Subcutaneous adipose tissue (tissue), 4 donors: ENCODE data around the gene AGBL1. TPM values are rescaled to one million over a fixed set of nuclear protein-coding genes. Genes with fewer than 3 reads are reported as not detected.

Experiments
- total RNA-seq, 4 donors: library from RNA; depleted of rRNA; stranded (reverse); fragments of >200 nt; gene quantifications; one replicate each; pipeline ENCODE4 v1.1.0, GENCODE V29; 2016
- TF ChIP-seq, protein P1 (sequence below): fragments of 450-650 bp; IDR thresholded peaks from one replicate; pipeline ENCODE4 v1.5.1; 2016; ENCODE audit warnings: low read depth, mild to moderate bottlenecking, control low read depth, antibody characterized with exemption, moderate library complexity

Gene AGBL1
- total RNA-seq, 4 donors from 2014 or later: not detected

DNA sequence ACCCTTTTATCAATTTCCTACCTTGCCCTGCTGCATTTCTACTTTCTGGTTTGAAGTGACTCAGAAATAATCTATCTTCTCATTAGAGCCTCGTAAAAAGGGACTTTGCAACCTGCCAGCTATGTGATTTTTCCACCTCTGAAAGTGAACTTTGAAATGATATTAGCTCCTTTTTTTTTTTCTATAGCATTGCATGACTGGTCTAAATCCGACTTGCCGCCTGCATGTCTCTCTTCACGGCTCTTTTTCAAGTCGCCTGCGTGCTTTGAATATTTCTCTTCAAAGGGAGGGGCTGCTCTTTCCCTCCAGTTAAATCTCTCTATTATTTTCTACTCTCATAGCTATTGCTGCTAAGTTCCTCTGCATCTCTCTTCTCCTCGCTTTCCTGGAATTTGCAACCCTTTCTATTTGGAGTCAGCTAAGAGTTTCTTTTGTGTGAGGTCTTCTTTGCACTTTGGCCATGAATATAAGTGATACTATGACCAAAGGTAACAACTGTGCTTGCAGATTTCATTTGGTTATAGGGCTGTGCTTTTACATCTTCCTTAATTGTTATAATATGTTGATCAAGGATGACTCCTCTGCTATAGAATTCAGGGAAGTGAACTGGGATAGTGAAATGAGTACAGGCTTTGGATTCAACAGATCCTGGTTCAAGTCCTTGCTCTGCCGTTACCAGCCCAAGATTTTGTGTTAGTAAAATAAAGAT lies 541.1 kb downstream of the AGBL1 start:
- TF ChIP-seq, protein P1, sequence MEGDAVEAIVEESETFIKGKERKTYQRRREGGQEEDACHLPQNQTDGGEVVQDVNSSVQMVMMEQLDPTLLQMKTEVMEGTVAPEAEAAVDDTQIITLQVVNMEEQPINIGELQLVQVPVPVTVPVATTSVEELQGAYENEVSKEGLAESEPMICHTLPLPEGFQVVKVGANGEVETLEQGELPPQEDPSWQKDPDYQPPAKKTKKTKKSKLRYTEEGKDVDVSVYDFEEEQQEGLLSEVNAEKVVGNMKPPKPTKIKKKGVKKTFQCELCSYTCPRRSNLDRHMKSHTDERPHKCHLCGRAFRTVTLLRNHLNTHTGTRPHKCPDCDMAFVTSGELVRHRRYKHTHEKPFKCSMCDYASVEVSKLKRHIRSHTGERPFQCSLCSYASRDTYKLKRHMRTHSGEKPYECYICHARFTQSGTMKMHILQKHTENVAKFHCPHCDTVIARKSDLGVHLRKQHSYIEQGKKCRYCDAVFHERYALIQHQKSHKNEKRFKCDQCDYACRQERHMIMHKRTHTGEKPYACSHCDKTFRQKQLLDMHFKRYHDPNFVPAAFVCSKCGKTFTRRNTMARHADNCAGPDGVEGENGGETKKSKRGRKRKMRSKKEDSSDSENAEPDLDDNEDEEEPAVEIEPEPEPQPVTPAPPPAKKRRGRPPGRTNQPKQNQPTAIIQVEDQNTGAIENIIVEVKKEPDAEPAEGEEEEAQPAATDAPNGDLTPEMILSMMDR: no peak

DNA sequence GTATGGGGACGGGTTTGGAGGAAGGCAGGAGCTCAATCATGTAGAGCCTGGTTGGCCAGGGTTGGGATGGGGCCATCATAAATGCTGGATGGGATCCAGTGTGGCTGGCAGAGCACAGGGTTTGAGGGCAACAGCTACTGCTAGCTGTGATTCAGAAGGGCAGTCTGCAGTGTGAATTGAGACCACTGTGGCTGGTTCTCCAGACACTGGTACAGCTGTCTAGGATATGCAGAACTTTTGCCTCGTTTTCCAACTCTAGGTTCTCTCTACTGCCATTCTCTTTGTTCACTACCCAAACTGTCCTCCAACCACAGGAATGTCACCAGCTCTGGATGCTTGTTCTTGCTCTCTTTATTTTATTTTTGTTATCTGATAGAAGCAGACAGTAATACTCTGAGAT lies 543.6 kb downstream of the AGBL1 start:
- TF ChIP-seq, protein P1: no peak

DNA sequence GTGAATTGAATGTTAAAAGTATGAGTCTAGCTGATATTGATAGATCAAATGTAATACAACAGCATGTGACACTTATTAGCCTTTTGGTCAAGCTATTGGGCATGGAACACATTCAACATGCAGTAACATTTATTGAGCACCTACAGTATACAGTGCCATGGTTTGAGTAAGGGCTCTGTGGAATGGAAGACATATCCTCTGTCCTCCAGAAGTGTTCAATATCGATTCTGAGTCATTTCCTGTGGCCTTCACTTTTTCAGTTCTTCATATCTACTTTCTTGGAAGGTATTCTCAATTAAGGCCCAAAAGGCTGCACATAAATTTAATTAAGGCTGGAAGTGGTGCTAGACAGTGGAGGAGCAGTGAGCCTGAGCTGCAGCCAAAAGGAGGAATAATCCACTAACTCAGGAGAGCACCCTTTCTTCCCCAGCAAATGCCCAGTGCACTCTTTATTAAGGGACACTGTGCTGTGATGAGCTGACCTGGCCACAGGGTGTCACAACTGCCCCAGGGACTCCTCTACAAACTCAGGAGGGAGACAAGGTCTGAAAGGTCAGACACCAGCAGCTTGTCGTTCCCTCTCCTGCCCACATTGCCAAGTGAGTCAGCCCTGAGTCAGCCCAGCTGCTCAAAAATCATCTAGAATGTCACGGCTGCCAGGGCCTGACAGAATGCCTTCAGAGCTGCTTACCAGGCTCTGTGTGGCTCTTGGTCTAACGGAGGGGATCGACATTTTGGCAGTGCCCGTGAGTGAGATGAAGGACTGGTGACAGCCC lies 544.8 kb downstream of the AGBL1 start:
- TF ChIP-seq, protein P1: no peak

DNA sequence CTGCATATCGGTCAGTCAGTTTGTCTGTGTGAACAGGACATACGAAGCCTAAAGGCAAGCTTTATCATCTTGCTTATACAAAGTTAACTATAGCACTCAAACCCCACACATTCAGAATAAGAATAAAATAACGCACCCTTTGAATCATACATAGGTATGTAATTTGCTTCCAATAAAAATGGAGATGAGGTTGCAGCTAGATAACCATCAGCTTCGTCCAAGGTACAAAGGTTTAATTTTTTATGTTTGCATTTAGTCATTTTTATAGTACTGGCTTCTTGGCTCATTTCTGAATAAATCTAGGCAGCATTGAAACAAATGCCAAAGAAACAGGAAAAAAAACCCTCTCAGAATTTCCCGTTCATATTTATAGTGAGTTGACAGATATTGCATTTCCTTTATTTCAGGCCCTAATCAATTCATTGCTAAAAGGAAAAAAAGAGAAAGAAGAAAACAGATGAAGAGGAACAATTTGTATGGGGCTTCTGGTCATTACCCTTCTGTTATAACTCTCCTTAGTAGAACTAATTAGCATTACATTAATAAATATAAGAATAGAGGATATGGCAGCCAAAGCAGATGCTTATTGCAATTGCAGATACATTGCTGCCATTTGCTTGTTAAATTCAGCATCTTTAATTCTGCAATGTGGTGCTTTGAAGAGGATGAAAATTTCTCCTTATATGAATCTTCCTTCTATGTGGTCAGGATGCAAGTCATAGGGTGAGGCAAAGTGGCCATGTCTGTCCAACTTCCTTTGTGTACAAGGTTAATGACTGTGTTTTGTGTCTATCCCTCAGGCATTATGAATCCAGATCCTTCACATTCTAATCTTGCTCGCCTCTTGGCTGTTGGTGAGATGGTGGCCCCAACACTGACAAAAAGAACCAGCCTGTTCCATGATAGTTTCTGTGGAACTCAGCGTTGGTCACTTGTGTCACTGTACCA lies 550.0 kb downstream of the AGBL1 start:
- TF ChIP-seq, protein P1: no peak

DNA sequence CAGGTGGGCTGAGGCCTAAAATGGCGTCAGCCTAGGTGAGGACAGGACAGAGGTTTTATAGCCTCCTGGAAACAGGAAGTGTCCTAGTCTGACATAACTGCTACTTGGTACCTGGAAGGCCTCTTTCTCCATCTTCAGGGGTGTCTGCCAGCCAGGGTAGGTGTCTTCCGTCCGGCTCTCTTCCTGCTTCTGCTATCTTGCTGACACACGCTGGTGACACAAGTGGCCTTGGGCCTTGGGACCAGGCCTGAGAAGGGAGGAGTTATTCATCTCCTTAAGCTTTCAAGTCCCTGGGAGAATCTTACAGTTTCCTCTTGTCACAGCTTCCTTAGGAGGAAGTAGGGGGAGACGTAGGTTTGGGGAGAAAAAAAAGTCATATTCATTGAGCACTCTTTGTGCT lies 551.3 kb downstream of the AGBL1 start:
- TF ChIP-seq, protein P1: no peak

DNA sequence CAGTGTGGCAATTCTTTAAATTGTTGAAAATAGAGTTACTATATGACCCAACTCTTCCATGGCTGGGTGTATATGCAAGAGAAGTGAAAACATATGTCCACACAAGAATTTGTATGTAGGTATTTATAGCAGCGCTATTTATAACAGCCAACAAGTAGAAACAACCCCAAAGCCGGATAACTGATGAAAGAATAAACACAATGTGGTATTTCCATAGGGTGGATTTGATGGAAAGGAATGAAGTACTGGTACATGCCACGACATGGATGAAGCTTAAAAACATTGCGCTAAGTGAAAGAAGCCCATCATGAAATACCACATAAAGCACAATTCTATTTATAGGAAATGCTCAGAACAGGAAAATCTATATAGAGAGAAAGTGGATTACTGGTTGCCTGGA lies 554.5 kb downstream of the AGBL1 start:
- TF ChIP-seq, protein P1: no peak
